IPS DF 4.7 (cell line): ENCODE results near the gene BFAR.
A peak's percentile ranks its signal among the peaks of the same experiment; 100 is the strongest.
"Not testable (repeated sequence)": the region's sequence is repeated elsewhere in the genome, so short reads cannot be mapped to it uniquely, and the experiment has no call there.

ENCODE experiments used
- DNase-seq: peaks from one replicate; pipeline ENCODE4 v3.0.0-alpha.2; 2013; ENCODE audit warnings: low spot score; ENCODE audit errors: extremely low read depth

BFAR gene

GRCh38 chr16:14632693-14633569 lies at the start of gene BFAR:
Gene BFAR, plus strand, starts transcription at chr16:14632951. Its CDS starts 11,396 bp downstream, at chr16:14644347.
- DNase-seq, result peak; percentile 72

- no peak for DNase-seq
These were observed 47.5 kb upstream of the BFAR start for GRCh38 chr16:14585287-14585686.

GRCh38 chr16:14586637-14587305 lies 46.0 kb upstream of the BFAR start:
- no peak for DNase-seq

- peak; percentile 1 for DNase-seq
These were observed 32.6 kb upstream of the BFAR start for GRCh38 chr16:14600164-14600563.

- DNase-seq, result no peak
These were observed 30.2 kb upstream of the BFAR start for GRCh38 chr16:14602443-14602963.

- DNase-seq, result no peak
These were observed 26.6 kb upstream of the BFAR start for GRCh38 chr16:14606102-14606501.

- no peak for DNase-seq
These were observed 24.6 kb upstream of the BFAR start for GRCh38 chr16:14608111-14608566.

GRCh38 chr16:14608604-14609003 lies 24.1 kb upstream of the BFAR start:
- no peak for DNase-seq

- no peak for DNase-seq
These were observed 23.0 kb upstream of the BFAR start for GRCh38 chr16:14609716-14610115.

GRCh38 chr16:14611660-14612059 lies 21.1 kb upstream of the BFAR start:
- no peak for DNase-seq

- DNase-seq, result no peak
These were observed 18.8 kb upstream of the BFAR start for GRCh38 chr16:14613991-14614390.

- DNase-seq, result no peak
These were observed 16.5 kb upstream of the BFAR start for GRCh38 chr16:14616280-14616679.

- no peak for DNase-seq
These were observed 14.2 kb upstream of the BFAR start for GRCh38 chr16:14618566-14618965.

GRCh38 chr16:14627078-14627477 lies 5.7 kb upstream of the BFAR start:
- no peak for DNase-seq

- no peak for DNase-seq
These were observed 3.7 kb upstream of the BFAR start for GRCh38 chr16:14628806-14629611.

- no peak for DNase-seq
These were observed 3.2 kb upstream of the BFAR start for GRCh38 chr16:14629612-14629918.

- peak; percentile 78 for DNase-seq
These were observed 2.7 kb upstream of the BFAR start, which contains the start of gene PARN for GRCh38 chr16:14629919-14630619. Gene PARN, minus strand, starts transcription at chr16:14630260. Its CDS starts 135 bp downstream, at chr16:14630125.

- not testable (repeated sequence) for DNase-seq
These were observed 2.0 kb upstream of the BFAR start for GRCh38 chr16:14630620-14631330.

- DNase-seq, result no peak
These were observed 1.6 kb downstream of the BFAR start for GRCh38 chr16:14634389-14634725.

GRCh38 chr16:14635395-14636165 lies 2.8 kb downstream of the BFAR start:
- no peak for DNase-seq
